Transverse colon (tissue), 4 donors: ENCODE measurements around the gene MCRIP2. TPM values are rescaled to one million over a fixed set of nuclear protein-coding genes. Genes with fewer than 3 reads are reported as not detected.

Experiments used
- DNase-seq: peaks from one replicate; pipeline ENCODE4 v3.0.0-alpha.2; 2019
- H3K27ac ChIP-seq, 4 donors: fragments of 200-600 bp; sonication (generic); 2 replicates each; pipeline ENCODE4 v1.5.1; 2016 to 2018; ENCODE audit warnings: inconsistent platforms in 4 of 4
- H3K27me3 ChIP-seq: fragments of 200-600 bp; sonication (generic); 2 replicates; pipeline ENCODE4 v1.5.1; 2017; ENCODE audit warnings: inconsistent platforms
- H3K36me3 ChIP-seq, 4 donors: fragments of 200-600 bp; sonication (generic); 2 replicates each; pipeline ENCODE4 v1.5.1; 2017 to 2019; ENCODE audit warnings: inconsistent platforms in 4 of 4
- H3K4me1 ChIP-seq, 4 donors: fragments of 200-600 bp; sonication (generic); 2 replicates each; pipeline ENCODE4 v1.5.1; 2017 to 2020; ENCODE audit warnings: inconsistent platforms in 4 of 4
- H3K4me3 ChIP-seq, 4 donors: fragments of 200-600 bp; sonication (generic); 1 replicate in 1 of 4; 2 replicates in 3 of 4; pipeline versions ENCODE4 v1.5.1 to v1.6.1; 2017 to 2019; ENCODE audit warnings: inconsistent platforms in 4 of 4
- H3K9me3 ChIP-seq, 2 donors: fragments of 200-600 bp; sonication (generic); 2 replicates each; pipeline ENCODE4 v1.5.1; 2017 to 2019; ENCODE audit warnings: inconsistent platforms in 2 of 2
- CTCF ChIP-seq, 5 experiments: fragments of 200-600 bp in 3 of 5; fragments of 450-650 bp in 2 of 5; sonication (generic) in 3 of 5; IDR thresholded peaks; 1 replicate in 2 of 5; 2 replicates in 3 of 5; pipeline ENCODE4 v1.5.1; 2016 to 2017; ENCODE audit warnings: antibody characterized with exemption in 5 of 5, inconsistent platforms in 3 of 5, mild to moderate bottlenecking in 2 of 5, moderate library complexity in 1 of 5
- EP300 ChIP-seq: sonication (generic); formaldehyde crosslinking; IDR thresholded peaks from one replicate; pipeline ENCODE4 v1.6.1; 2017; ENCODE audit warnings: antibody characterized with exemption, low read depth
- POLR2A ChIP-seq: fragments of 450-650 bp; IDR thresholded peaks from one replicate; pipeline ENCODE4 v1.6.1; 2016; ENCODE audit warnings: antibody characterized with exemption, mild to moderate bottlenecking, moderate library complexity
- POLR2AphosphoS5 ChIP-seq, 3 donors: sonication (generic); formaldehyde crosslinking; IDR thresholded peaks; one replicate each; pipeline ENCODE4 v1.6.1; 2016; ENCODE audit warnings: antibody characterized with exemption in 3 of 3
- WGBS, 2 donors: methylation state at CpG; one replicate each; pipeline ENCODE4 v1.1.5; 2018; ENCODE audit warnings: low coverage in 1 of 2; 5-methylcytosine and 5-hydroxymethylcytosine counted together
- in situ Hi-C, 4 donors: fragments of 200-750 bp; cut with MboI; loops; one replicate each; pipeline versions ENCODE4 v1.15.0 to v1.15.1; 2017; ENCODE audit warnings: low sequenced_read_pairs in 3 of 4, low pct_ligation_motif_present in 1 of 4, low pct_unique_long_range_greater_than_20kb in 1 of 4
- intact Hi-C: fragments of 100-400 bp; cut with DNase I; formaldehyde crosslinking; loops from one replicate; pipeline ENCODE4 v1.15.1; 2023; ENCODE audit warnings: low total_unique reads
- total RNA-seq, 4 donors: library from RNA; depleted of rRNA; stranded (reverse); fragments of >200 nt; gene quantifications; one replicate each; pipeline ENCODE4 v1.1.0, GENCODE V29; 2016

Gene MCRIP2
- total RNA-seq, 4 donors from 2014 or later = 158 to 267 (median 211) TPM

- Histone ChIP-seq H3K4me1 (peaks cover 23 to 47% (median 41%) of the 10 kb centered on the region in 4 donors), H3K27me3 (peaks cover 50% of the 10 kb centered on the region), H3K9me3 (no peaks in the 10 kb centered on the region), H3K4me3 (no peak overlapping the region), H3K27ac (no peak overlapping the region), H3K36me3 (no peaks in the 10 kb centered on the region)
- in situ Hi-C loops (no loop called here), intact Hi-C loops (no loop called here)
- WGBS, 2 donors = 59 to 60% methylated on average over 8 to 10 of the region's 10 CpGs
- DNase-seq = no peak
- no peak for TF ChIP-seq POLR2AphosphoS5 (IDR thresholded peaks at IDR 0.05)
- TF ChIP-seq POLR2A = no peak
- TF ChIP-seq CTCF (IDR thresholded peaks at IDR 0.05) = no peak
- no peak for TF ChIP-seq EP300
These were observed 50.9 kb downstream of the MCRIP2 start for GRCh38 chr16:692356-693108.

GRCh38 chr16:693364-693763, 51.7 kb downstream of the MCRIP2 start:
- Histone ChIP-seq H3K27ac (no peak overlapping the region), H3K4me3 (no peak overlapping the region), H3K27me3 (peaks cover 53% of the 10 kb centered on the region), H3K36me3 (no peaks in the 10 kb centered on the region), H3K9me3 (no peaks in the 10 kb centered on the region), H3K4me1 (peaks cover 23 to 47% (median 41%) of the 10 kb centered on the region in 4 donors)
- TF ChIP-seq EP300 (no peak), CTCF (IDR thresholded peaks at IDR 0.05) (no peak), POLR2A (no peak), POLR2AphosphoS5 (IDR thresholded peaks at IDR 0.05) (no peak)
- in situ Hi-C loops (no loop called here), intact Hi-C loops (no loop called here)
- WGBS, 2 donors = 63% methylated on average over 20 of the region's 22 CpGs; no CpG with 5 or more reads in 1 of the 2 donors
- no peak for DNase-seq

- intact Hi-C loops = no loop called here
- Histone ChIP-seq H3K4me1 (peaks cover 23 to 46% (median 40%) of the 10 kb centered on the region in 4 donors), H3K9me3 (no peaks in the 10 kb centered on the region), H3K4me3 (peak overlapping the region in 2 of 4 donors; percentile 32 to 34), H3K36me3 (no peaks in the 10 kb centered on the region), H3K27ac (no peak overlapping the region), H3K27me3 (peaks cover 55% of the 10 kb centered on the region)
- TF ChIP-seq POLR2AphosphoS5 (IDR thresholded peaks at IDR 0.05) = no peak
- no peak for TF ChIP-seq CTCF (IDR thresholded peaks at IDR 0.05)
- no peak for TF ChIP-seq EP300
- no peak for TF ChIP-seq POLR2A
- in situ Hi-C loops = no loop called here
- no peak for DNase-seq
- WGBS, 2 donors = 39% methylated on average over 8 of the region's 37 CpGs; no CpG with 5 or more reads in 1 of the 2 donors
These were observed 52.1 kb downstream of the MCRIP2 start for GRCh38 chr16:693766-694165.

- in situ Hi-C loops = no loop called here
- intact Hi-C loops = no loop called here
- 5% methylated on average over 24 of the region's 64 CpGs; no CpG with 5 or more reads in 1 of the 2 donors for WGBS, 2 donors
- no peak for TF ChIP-seq POLR2A
- no peaks in the 10 kb centered on the region for H3K36me3 ChIP-seq
- peak overlapping the region in 2 of 4 donors; percentile 32 to 34 for H3K4me3 ChIP-seq
- peak overlapping the region in 1 of 4 donors; percentile 48 for H3K27ac ChIP-seq
- peaks cover 60% of the 10 kb centered on the region for H3K27me3 ChIP-seq
- no peak for DNase-seq
- no peaks in the 10 kb centered on the region for H3K9me3 ChIP-seq
- peaks cover 17 to 43% (median 35%) of the 10 kb centered on the region in 4 donors for H3K4me1 ChIP-seq
These were observed 52.7 kb downstream of the MCRIP2 start for GRCh38 chr16:694187-694862.
